GM10266 (cell line): ENCODE data around the gene SCFD2.

Source experiments
- DNase-seq: peaks from one replicate; pipeline ENCODE4 v3.0.0; 2012; ENCODE audit errors: extremely low spot score
- CTCF ChIP-seq: IDR thresholded peaks from 2 replicates; pipeline ENCODE4 v1.5.1; 2012; ENCODE audit warnings: mild to moderate bottlenecking, low read depth; ENCODE audit not compliant: control insufficient read depth, insufficient read depth; ENCODE audit errors: missing control alignments

SCFD2 gene

GRCh38 chr4:53371843-53372521 is 6.1 kb upstream of the SCFD2 start:
- DNase-seq, result no peak
- no peak for TF ChIP-seq CTCF

- DNase-seq, result no peak
- TF ChIP-seq CTCF, result no peak
These were observed 5.2 kb upstream of the SCFD2 start for GRCh38 chr4:53371049-53371448.

GRCh38 chr4:53367721-53368120 is 1.9 kb upstream of the SCFD2 start:
- DNase-seq, result no peak
- TF ChIP-seq CTCF, result no peak

- no peak for TF ChIP-seq CTCF
- DNase-seq, result no peak
These were observed 448 bp upstream of the SCFD2 start for GRCh38 chr4:53366301-53366716.

- DNase-seq, result no peak
These were observed 758 bp downstream of the SCFD2 start for GRCh38 chr4:53365121-53365485.

GRCh38 chr4:53364624-53365023 is 1.2 kb downstream of the SCFD2 start:
- no peak for DNase-seq
- no peak for TF ChIP-seq CTCF

More at GRCh38 chr4:53365121-53365485, 758 bp downstream of the SCFD2 start:
- no peak for TF ChIP-seq CTCF

- TF ChIP-seq CTCF, result no peak
- no peak for DNase-seq
These were observed 3.8 kb downstream of the SCFD2 start for GRCh38 chr4:53362093-53362492.
